EL (cell line): ENCODE data around the gene SPTB.
"Not testable (repeated sequence)": the region's sequence is repeated elsewhere in the genome, so short reads cannot be mapped to it uniquely, and the experiment has no call there.

ENCODE experiments used
- DNase-seq: peaks from one replicate; pipeline ENCODE4 v3.0.0-alpha.2; 2016

Gene SPTB

DNA sequence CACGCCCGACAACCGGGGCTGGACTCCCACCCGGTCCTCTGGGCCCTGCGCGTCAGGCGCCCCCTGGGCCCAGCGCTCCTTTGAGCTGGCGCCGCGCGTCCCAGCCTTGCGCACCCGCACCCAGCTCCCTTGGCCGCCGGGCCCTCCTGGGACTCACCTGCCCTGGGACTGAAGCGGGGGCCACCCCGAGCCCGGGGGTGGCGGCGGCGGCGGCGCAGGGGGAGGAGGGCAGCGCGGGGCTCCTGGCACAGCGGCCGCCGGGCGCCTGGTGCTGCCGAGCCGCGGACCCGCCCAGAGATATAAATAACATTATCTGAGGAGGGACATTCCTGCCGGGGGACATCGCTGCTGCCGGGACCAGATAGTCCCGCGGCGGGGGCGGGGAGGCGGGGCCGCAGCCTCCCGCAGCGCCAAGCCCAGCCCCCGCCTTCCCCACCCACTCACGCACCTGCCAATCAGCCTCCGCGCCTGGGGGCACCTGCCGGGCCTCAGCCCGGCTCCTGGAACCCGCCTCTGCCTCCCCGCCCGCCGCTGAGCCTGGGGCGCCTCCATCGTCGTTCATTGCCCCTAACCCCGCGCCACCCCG, at the start of gene SPTB:
TSS of gene SPTB (minus strand) at position 273 of the 586 bp plus-strand sequence. CDS start 56,813 bp downstream, outside the sequence.
- DNase-seq: peak; percentile 3

DNA sequence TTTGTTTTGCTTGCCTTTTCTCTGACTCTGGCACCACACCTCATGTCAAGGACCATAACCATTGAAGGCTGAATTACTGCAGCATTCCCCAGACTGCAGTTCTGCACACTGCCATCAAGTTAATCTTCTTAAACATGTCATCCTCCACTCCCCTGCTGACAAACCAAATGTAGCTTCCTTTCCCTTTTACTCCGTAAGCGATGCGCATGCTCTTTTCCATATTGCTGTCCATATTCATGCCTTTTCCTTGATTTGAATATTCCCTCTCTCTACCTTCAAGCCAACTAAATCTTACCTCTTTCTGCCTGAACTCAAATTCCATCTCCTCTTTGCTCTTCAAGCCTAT, 49.3 kb upstream of the SPTB start:
- DNase-seq: no peak

DNA sequence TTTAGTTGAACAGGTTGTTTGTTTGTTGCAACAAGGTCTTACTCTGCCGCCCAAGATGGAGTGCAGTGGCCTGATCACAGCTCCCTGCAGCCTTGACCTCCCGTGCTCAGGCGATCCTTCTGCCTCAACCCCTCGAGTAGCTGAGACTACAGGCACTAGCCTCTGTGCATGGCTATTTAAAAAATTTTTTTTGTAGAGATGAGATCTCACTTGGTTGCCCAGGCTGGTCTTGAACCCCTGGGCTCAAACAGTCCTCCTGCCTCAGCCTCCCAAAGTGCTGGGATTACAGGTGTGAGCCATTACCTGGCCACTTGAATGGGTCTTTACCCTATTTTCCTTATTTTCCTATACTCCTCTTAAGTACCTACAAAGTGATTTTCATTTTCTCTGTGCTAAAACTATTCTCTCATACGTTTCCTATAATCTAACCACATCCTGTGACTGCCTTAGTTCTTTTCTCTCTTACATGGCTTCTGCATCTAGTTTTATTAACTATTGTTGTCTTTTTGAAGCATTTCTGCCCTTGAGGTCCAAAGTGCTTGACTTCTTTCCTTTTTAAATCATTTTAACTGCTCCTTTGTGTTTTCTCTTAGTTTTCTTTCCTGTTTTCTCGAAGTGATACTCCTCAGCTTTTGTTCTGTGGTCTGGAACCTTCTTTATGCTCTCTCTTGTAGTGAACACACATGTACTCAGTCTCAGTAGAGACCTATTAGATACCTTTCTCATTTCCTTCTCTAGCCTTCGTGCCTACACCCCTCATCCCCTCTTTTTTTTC, 48.7 kb upstream of the SPTB start:
- no peak for DNase-seq

DNA sequence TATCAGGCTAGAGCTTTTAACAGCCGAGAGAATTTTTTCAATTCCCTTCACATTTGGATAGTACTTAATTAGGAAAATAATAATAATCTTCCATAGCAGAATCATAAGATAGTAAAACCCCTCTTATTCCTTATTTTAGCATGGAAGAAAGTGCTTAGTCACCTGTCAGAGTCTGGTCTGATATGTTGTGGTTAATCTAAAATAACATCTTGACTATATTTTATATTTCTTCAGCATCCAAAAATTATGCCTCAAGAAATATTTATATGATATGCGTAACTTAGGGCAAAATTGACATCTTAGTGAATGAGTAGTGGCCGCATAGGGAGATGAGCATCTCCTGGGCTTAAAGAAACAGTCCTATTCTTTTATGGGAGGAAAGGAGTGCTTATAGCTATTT, 47.3 kb upstream of the SPTB start:
- no peak for DNase-seq

DNA sequence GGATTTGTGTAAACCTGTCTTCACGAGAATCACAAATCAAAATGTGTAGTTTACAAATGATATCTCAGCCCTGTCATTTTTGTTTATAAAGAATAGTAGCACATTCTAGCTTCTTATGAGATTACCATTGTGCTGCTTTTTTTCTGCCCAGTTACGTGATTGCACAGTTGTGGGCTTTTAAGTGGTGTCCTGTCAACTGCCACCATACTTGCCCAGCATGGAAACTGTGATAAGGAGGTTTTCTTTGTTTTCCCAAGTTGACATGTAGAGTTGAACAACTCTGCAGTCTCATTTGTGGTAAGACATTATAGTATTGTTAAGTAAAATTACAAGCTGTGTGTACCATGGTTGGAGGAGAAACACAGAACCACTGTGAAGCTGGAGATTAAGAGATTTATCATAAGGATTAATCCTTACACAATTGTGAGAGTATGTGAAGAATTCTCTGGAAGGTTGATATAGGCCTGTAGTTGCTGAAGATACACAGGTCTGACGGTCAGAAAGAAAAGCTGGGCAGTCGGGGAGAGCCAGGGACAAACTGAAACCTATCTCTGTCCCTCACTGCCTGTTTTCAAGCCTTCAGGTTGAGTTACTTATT, 46.8 kb upstream of the SPTB start:
- DNase-seq: no peak

DNA sequence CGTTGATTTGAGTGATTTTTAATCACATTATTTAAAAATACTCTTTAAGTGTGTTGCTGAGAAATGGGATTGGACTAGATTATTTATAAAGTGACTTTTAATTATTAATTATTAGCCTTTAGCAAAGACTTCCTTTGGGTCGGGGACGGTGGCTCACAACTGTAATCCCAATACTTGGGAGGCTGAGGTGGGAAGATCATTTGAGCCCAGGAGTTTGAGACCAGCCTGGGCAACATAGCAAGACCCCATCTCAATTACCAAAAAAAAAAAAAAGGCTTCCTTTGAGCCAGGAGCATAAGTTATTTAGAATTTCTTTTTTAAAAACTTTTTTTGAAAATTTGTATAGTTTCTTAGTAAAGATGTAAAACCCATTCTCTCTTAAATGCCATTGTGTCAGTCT, 43.3 kb upstream of the SPTB start:
- DNase-seq: no peak

DNA sequence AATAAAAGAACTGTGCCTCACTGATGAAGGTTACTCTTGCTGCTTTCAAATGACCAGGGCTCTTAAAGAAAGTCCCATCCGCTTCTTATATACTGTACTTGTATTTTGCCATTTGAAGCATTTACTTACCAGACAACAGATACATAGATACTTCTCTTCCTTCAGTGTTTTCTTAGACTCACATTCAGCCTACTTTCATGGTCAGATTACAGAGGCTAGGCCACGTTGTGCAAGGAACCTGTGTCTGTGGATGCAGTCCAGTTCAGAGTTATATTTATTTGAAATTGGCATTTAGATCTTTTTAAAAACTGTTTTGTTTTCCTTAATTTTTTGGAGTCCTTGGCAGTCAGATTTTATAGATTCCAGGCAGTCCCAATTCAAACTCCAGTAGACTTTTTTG, 40.8 kb upstream of the SPTB start:
- DNase-seq: no peak

DNA sequence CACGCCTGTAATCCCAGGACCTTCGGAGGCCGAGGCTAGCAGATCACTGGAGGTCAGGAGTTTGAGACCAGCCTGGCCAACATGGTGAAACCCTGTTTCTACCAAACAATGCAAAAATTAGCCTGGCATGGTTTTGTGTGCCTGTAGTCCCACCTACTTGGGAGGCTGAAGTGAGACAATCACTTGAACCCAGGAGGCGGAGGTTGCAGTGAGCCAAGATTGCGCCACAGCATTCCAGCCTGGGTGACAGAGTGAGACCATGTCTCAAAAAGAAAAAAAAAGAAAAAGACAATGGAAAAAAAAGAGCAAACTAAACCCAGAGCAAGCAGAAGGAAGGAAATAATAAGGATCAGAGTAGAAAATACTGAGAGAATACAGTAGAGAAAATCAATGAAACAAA, 39.9 kb upstream of the SPTB start:
- no peak for DNase-seq

DNA sequence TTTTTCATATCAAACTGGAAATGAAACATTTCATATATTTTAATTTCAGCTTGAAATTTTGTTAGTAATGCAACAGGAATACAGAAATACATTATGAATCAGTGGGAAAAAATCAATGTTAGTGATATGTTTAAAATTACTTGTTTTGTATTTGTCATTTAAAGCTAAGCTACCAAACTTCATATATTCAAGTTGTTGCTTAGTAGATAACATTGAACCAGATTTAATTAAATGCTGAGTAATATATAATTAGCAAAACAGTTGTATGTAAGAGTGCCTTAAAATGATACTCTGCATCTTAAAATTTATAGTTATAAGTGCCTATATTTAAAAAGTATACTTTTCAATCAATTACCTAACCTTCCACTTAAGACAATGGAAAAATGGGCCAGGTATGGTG, 39.5 kb upstream of the SPTB start:
- no peak for DNase-seq

DNA sequence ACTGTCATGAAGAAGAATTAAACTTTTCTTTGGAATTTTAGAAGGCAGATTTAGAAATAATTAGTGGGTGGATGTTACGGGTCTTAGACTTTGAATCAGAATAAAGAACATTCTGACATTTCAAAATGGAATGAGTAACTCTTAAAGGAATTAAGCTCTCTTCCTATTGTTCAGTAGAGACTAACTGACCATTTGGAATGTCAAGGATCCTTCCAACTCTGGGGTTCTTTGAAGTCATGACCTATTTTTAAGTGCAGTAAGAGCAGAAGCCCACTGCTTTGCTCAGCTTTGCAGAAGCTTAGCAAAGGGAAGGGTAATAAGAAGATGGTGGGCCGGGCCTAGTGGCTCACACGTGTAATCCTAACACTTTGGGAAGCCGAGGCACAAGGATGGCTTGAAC, 38.5 kb upstream of the SPTB start:
- DNase-seq: no peak

DNA sequence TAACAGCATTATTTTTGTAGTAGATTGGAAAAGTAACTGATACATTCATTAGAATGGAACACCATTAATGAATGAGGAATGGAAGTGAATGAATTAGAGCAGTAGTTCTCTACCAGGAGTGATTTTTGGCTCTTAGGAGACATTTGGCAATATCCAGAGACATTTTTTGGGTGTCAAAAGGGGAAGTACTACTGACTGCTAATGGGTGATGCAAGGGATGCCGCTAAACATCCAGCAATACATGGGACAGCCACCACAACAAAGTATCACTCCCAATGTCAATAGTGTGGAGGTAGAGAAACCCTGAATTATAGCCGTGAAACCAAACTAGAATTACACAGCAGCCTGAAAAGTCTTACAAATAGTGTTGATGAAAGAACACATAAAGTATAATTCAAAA, 36.1 kb upstream of the SPTB start:
- DNase-seq: no peak

DNA sequence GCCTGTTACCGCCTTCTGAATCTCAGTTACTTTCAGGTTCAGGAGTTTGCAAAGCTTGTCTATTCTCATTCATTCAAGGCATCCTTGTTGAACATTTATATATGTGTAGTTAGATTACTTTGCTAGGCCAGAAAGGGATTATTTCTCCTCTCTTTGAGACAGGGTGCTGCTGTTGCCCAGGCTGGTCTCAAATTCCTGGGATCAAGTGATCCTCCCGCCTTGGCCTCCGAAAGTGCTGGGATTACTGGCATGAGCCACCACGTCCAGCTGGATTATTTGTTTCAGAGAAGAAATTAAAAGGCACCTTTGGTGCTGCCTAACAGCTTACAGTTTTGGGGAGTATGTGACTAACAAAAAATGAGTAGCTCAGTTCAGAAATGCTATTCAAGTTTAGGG, 35.3 kb upstream of the SPTB start:
- no peak for DNase-seq

DNA sequence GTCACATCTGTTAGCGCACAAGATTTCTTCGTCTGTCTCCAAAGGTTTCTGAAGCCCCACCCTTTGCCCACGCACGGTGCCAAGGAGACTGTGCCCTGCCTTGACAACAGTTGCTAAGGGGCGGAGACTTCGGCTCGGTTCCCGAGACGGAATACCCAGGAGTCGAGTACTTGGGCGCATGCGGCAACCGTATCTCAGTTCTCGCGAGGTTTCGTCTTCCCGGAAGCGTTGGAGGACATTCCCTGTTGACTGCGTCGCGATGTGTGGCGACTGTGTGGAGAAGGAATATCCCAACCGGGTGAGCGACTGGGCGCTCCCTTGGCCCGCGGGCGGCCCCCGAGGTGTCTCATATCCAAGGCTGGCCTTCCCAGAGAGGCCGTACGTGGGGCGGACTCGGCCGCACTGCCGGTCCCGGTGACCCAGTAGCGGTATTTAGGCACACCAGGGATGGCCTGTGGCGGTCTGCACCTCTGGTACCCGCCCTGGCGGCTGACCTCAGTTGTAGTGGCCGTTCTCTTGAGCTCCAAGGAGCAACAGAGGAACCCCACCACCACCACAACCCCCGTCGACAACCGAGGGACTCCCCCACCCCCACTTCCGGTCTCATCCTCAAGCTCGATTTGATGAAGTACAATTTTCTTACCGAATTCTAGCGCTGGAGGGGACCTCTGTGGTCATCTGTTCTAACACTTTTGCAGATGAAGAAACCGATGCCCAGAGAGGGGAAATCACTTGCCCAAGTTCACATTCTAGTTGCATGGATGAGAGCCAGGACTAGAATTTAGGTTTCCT, 34.7 kb upstream of the SPTB start, which contains the start of gene CHURC1:
TSS of gene CHURC1 (plus strand) at position 219 of the 792 bp plus-strand sequence. CDS start at position 260, 41 bp downstream.
- peak; percentile 99 for DNase-seq

DNA sequence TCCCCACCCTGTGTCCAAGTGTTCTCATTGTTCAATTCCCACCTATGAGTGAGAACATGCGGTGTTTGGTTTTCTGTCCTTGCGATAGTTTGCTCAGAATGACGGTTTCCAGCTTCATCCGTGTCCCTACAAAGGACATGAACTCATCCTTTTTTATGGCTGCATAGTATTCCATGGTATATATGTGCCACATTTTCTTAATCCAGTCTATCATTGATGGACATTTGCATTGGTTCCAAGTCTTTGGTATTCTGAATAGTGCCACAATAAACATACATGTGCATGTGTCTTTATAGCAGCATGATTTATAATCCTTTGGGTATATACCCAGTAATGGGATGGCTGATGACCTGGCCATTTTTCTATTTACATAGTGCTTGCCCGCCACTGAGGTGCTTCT, 33.8 kb upstream of the SPTB start:
- not testable (repeated sequence) for DNase-seq

DNA sequence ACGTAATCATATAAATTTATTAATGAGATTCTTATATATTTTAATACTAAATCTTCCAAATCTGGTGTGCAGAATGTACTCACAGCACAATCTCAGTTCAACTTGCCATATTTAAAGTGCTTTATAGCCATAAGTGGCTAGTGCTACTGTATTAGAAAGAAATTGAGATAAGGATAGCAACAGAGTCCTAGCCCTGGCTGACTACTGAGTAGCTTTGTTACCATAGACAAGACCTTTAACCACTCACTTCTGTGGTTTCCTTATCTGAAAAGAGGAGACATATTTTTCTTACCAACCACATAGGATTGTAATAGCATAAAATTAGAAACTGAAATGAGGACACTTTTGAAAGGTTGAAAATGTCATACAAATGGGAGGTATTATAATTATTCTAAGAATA, 32.6 kb upstream of the SPTB start:
- DNase-seq: no peak

DNA sequence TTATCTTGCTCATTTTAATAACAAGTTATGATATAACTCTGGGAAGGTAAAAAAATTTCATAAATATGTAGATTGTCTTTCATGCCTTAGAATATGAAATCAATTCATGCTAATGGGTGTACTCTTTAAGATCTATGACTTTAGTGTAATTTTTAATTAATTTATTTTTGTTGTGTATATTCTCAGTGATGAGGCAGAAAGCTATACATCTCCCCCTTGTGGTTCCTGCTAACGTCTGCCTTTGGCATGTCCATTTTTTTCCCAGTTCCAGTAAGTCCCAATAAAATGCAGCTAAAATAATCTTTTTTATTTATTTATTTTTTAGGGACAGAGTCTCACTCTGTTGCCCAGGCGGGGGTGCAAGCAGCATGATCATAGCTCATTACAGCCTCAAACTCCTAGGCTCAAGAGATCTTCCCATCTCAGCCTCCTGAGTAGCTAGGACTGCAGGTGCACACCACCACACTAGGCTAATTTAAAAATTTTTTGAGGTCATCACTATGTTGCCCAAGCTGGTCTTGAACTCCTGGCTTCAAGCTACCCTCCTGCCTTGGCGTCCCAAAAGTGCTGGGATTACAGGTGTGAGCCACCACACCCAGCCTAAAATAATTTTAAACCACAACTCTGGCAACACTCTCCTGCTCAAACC, 31.3 kb upstream of the SPTB start:
- peak; percentile 33 for DNase-seq

DNA sequence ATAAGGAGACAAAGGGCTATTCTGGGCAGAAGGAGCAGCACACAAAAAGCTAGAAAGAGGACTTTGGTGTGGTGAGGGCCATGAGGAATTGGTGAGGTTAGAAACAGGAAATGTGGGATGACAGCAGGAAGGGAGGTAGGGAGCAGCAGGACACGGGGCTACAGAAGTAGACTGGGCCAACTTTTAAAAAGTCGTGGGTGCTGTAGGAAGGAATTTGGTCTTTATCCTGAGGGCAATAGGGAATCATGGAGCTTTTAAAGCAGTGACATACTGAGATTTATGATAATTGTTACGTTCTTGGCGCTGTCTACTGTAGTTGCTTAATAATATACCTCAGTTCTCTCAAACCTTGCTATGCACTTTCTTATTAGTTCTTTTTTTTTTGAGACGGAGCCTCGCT, 26.3 kb upstream of the SPTB start:
- no peak for DNase-seq

DNA sequence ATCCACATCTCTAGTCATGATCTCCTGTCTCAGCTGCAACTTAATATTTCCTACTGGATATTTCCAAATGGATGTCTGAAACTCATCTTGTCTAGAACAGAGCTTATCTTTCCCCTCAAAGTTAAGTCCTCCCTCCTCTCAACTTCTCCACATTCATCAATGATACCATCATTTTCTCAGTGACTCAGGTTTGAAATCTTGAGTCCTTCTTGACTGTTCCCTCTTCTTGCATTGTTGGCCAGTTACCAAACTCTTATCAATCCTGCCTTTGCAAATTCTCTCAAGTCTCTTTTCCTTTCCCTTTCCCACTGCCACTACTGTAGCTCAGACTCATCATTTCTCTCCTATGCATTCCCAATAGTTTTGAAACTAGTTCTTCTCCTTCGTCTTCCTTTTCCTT, 20.3 kb upstream of the SPTB start:
- DNase-seq: peak; percentile 22

DNA sequence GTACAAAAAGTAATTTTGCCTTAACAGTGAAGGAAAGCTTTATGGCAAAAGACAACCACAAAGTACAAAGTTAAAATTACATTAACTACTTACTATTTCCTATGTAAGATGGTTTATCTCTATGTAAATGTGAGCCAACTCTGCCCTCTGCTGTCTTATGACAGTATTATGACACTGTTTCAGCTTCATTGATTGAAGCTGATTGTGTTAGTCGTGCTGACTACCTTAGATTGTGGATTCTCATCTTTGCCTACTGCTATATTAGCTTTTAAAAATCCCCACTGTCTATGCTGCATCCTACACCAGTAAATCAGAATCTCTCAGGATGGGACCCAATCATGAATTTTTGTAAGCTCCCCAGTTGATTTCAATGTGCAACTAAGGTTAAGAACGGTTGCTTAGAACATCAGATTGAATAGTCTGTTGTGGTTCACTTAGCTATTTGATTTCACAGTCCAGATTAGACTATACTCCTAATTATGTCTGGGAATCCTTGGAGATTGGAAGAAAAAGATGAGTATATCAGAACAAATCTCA, 12.2 kb upstream of the SPTB start:
- DNase-seq: peak; percentile 61

DNA sequence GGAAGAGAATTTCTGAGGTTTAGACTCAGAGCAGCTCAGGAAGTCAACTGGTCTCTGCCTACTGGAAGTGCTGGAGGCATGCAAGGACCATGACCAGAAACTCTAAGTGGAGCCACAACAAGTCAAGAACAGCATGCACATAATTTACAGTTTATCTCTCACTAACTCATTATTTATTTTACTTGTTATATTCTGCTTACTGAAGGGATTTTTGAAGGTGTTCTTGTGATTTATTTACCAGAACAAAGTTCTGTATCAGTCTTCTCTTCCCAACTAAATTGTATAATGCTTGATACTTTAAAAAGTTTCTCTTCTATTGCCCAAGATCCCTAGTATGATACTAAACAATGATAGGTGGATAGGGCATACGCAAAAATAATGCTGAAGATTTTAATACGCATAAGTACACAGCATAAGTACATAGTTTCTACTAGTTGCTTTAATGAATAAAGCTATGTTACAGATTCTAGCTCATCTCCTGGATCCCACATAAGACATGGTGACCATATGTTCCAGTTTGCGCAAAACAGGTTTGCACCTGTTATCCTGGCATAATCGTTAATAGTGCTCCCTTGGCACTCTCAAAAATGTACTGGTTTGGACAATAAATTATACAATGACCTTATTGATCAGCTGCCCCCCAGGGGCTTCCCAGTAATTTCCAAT, 11.6 kb upstream of the SPTB start:
- DNase-seq: no peak

DNA sequence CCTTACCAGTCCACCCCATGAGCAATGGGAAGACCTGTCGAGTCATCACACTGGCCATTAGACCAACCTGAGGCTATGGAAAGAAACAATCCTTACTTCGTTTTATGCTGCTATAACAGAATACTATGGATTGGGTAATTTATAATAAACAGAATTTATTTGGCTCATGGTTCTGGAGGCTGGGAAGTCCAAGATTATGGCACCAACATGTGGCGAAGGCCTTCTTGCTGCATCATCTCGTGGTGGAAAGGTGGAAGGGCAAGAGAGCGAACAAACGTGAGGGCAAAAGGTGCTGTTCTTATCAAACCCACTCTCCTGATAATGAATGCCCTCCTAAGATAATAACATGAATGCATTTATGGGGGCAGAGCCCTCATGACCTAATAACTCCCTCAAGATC, 9.6 kb upstream of the SPTB start:
- DNase-seq: no peak

DNA sequence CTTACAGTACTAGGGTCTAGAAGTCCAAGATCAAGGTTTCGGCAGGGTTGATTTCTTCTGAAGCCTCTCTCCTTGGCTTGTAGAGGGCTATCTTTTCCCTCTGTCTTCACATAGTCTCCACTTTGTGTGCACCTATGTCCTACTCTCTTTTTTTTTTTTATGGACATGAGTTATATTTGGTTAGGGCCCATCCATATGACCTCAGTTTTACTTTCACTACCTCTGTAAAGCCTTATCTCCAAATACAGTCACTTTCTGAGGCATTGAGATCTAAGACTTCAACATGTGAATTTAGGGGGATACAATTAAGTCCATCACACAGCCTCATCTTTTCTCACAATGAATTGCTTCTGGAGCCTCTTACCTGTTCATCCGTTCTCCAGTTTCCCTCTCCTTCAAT, 5.9 kb upstream of the SPTB start:
- DNase-seq: no peak
